ENCODE measurements around the gene CCR7. TPM values are rescaled to one million over a fixed set of nuclear protein-coding genes. Genes with fewer than 3 reads are reported as not detected.

The CCR7 gene
- total and polyA plus RNA-seq, 2 donors (not counting 1 experiment from before 2014, with no cell fraction given): 116 to 481 TPM

- Mint-ChIP-seq H3K27me3 (no peaks in the 10 kb centered on the region), H3K27ac (peak overlapping the region; percentile 97), H3K4me3 (peak overlapping the region; percentile 27), H3K9me3 (ENCODE audit: insufficient read depth) (no peaks in the 10 kb centered on the region), H3K4me1 (peaks cover 72% of the 10 kb centered on the region)
- POLR2A ChIA-PET: interaction anchor here (0.6 to 4.9 kb wide), 20 partner anchors 10 to 211 kb away, joined by 3 to 60 read pairs (median 4); partner anchors contain the start of gene IGFBP4
- no peaks in the 10 kb centered on the region for H3K79me2 ChIP-seq (ENCODE audit: control insufficient read depth, insufficient read depth, low read length)
- DNase-seq: no peak
- no peaks in the 10 kb centered on the region for H3K36me3 ChIP-seq (replicated peaks in 1 of 2; ENCODE audit: control extremely low read depth in 1 of 2, control insufficient read depth in 1 of 2, extremely low read depth in 1 of 2, insufficient read depth in 2 of 2, low read length in 1 of 2)
- H3K4me3 ChIP-seq (ENCODE audit: control extremely low read depth in 1 of 5, extremely low read depth in 1 of 5, insufficient read depth in 1 of 5, low read depth in 2 of 5, low read length in 4 of 5): no peak overlapping the region
- intact Hi-C loops (cut with micrococcal nuclease): loop anchor here (1.0 to 2.0 kb wide), 10 partner anchors 14 to 229 kb away; partner anchors contain the start of gene TOP2A
- H2AFZ ChIP-seq (ENCODE audit: insufficient read depth, low read depth, low read length, poor library complexity, severe bottlenecking): no peak overlapping the region
- peaks cover 45 to 64% of the 10 kb centered on the region in 2 donors for H3K4me1 ChIP-seq (ENCODE audit: control insufficient read depth in 2 of 2, insufficient read depth in 2 of 2, low read length in 2 of 2)
- H3K27me3 ChIP-seq (replicated peaks in 1 of 4; ENCODE audit: control extremely low read depth in 1 of 4, control insufficient read depth in 3 of 4, insufficient read depth in 4 of 4, low read length in 3 of 4): no peaks in the 10 kb centered on the region
- TF ChIP-seq EZH2 (IDR thresholded peaks at IDR 0.05; ENCODE audit: borderline replicate concordance, insufficient read depth, low read depth, low read length, poor library complexity, severe bottlenecking) (no peak), CTCF (IDR thresholded peaks at IDR 0.05) (no peak)
- no peaks in the 10 kb centered on the region for H4K20me1 ChIP-seq (ENCODE audit: control insufficient read depth, insufficient read depth, low read length, poor library complexity, severe bottlenecking)
- peak overlapping the region; percentile 63 for H3K4me2 ChIP-seq (replicated peaks; ENCODE audit: low read depth, low read length, poor library complexity, severe bottlenecking)
- no peaks in the 10 kb centered on the region for H3K9me3 ChIP-seq (ENCODE audit: control extremely low read depth in 1 of 3, control insufficient read depth in 2 of 3, insufficient read depth in 1 of 3, low read length in 2 of 3)
- peak overlapping the region; percentile 72 to 80 for H3K27ac ChIP-seq (ENCODE audit: low read length in 2 of 2)
- H3K9ac ChIP-seq (ENCODE audit: low read length): no peak overlapping the region
- CTCF ChIA-PET: interaction anchor here (0.6 to 15.0 kb wide), 65 partner anchors 8 to 1160 kb away, joined by 3 to 329 read pairs (median 5); partner anchors contain the start of genes GJD3, IGFBP4, SMARCE1 and TNS4
- no CpG with 5 or more reads among the region's 6 CpGs for WGBS (ENCODE audit: insufficient coverage)
- no peak for ATAC-seq (ENCODE audit: low read depth)
Observed at GRCh38 chr17:40532520-40533253, 32.6 kb downstream of the CCR7 start.
